GM19240 (cell line): ENCODE results near the gene VAMP1.
"Not testable (repeated sequence)": the region's sequence is repeated elsewhere in the genome, so short reads cannot be mapped to it uniquely, and the experiment has no call there.

Experiments
- DNase-seq: peaks from one replicate; pipeline ENCODE4 v3.0.0; 2011; ENCODE audit warnings: low spot score; ENCODE audit not compliant: insufficient read length

VAMP1 gene

GRCh38 chr12:6469609-6470374, 685 bp downstream of the VAMP1 start:
- no peak for DNase-seq

GRCh38 chr12:6469092-6469491, 1.4 kb downstream of the VAMP1 start:
- DNase-seq: no peak

- DNase-seq: no peak
Measured at GRCh38 chr12:6468283-6468575, 2.2 kb downstream of the VAMP1 start.

- not testable (repeated sequence) for DNase-seq
Measured at GRCh38 chr12:6467571-6468282, 2.8 kb downstream of the VAMP1 start.

GRCh38 chr12:6466751-6467150, 3.7 kb downstream of the VAMP1 start:
- not testable (repeated sequence) for DNase-seq

- DNase-seq: no peak
Measured at GRCh38 chr12:6466184-6466573, 4.3 kb downstream of the VAMP1 start.

- DNase-seq: no peak
Measured at GRCh38 chr12:6465467-6466183, 4.9 kb downstream of the VAMP1 start.

- no peak for DNase-seq
Measured at GRCh38 chr12:6464531-6464930, 5.9 kb downstream of the VAMP1 start.

GRCh38 chr12:6463858-6464257, 6.6 kb downstream of the VAMP1 start:
- no peak for DNase-seq

- no peak for DNase-seq
Measured at GRCh38 chr12:6463216-6463615, 7.3 kb downstream of the VAMP1 start.

GRCh38 chr12:6462234-6462995, 8.1 kb downstream of the VAMP1 start:
- DNase-seq: no peak

- peak; percentile 74 for DNase-seq
Measured at GRCh38 chr12:6461401-6462233, 8.9 kb downstream of the VAMP1 start.

GRCh38 chr12:6460751-6461371, 9.6 kb downstream of the VAMP1 start:
- DNase-seq: no peak

GRCh38 chr12:6459004-6459337, 11.5 kb downstream of the VAMP1 start:
- DNase-seq: no peak

GRCh38 chr12:6458281-6459003, 12.0 kb downstream of the VAMP1 start:
- no peak for DNase-seq

- DNase-seq: no peak
Measured at GRCh38 chr12:6457220-6457945, 13.1 kb downstream of the VAMP1 start.

- DNase-seq: no peak
Measured at GRCh38 chr12:6452944-6453630, 17.4 kb downstream of the VAMP1 start.

- no peak for DNase-seq
Measured at GRCh38 chr12:6452245-6452943, 18.1 kb downstream of the VAMP1 start.
